Spleen (tissue), 7 donors: ENCODE results near the gene BMF.

Experiments
- POLR2A ChIP-seq, 3 donors: fragments of 450-650 bp; IDR thresholded peaks; one replicate each; pipeline ENCODE4 v1.5.1; 2017; ENCODE audit warnings: antibody characterized with exemption in 3 of 3, mild to moderate bottlenecking in 1 of 3
- TF ChIP-seq, protein P1 (sequence below), 11 experiments: fragments of 200-600 bp in 7 of 11; fragments of 450-650 bp in 4 of 11; sonication (generic) in 4 of 11; IDR thresholded peaks in 8 of 11; conservative IDR thresholded peaks in 3 of 11; 1 replicate in 7 of 11; 2 replicates in 4 of 11; pipeline versions ENCODE4 v1.4.0 to v1.8.0; 2016 to 2021; ENCODE audit warnings: antibody characterized with exemption in 11 of 11, inconsistent platforms in 4 of 11, mild to moderate bottlenecking in 1 of 11
- donor health status: DM: no; HTN: no; CAD: no; lungs with moderate emphysema.
- donor health status: DM: no; HTN: no; CAD: no.
- donor health status: DM: no; HTN: no; CAD: no.

GRCh38 chr15:40155270-40155910, 46.7 kb upstream of the BMF start:
- no peak for TF ChIP-seq POLR2A (IDR thresholded peaks at IDR 0.05)
- TF ChIP-seq, protein P1, sequence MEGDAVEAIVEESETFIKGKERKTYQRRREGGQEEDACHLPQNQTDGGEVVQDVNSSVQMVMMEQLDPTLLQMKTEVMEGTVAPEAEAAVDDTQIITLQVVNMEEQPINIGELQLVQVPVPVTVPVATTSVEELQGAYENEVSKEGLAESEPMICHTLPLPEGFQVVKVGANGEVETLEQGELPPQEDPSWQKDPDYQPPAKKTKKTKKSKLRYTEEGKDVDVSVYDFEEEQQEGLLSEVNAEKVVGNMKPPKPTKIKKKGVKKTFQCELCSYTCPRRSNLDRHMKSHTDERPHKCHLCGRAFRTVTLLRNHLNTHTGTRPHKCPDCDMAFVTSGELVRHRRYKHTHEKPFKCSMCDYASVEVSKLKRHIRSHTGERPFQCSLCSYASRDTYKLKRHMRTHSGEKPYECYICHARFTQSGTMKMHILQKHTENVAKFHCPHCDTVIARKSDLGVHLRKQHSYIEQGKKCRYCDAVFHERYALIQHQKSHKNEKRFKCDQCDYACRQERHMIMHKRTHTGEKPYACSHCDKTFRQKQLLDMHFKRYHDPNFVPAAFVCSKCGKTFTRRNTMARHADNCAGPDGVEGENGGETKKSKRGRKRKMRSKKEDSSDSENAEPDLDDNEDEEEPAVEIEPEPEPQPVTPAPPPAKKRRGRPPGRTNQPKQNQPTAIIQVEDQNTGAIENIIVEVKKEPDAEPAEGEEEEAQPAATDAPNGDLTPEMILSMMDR (IDR thresholded peaks at IDR 0.05 in 8 of 11, conservative IDR thresholded peaks at IDR 0.05 in 3 of 11): no peak
